OCI-LY7 (cell line): ENCODE results near the gene NF2. TPM values are rescaled to one million over a fixed set of nuclear protein-coding genes. Genes with fewer than 3 reads are reported as not detected.

Experiments
- BruUV-seq: library from RNA; stranded (reverse); fragments of 400-500 nt; replicated peaks from 2 replicates; lab custom pipeline; 2021; lab: Mats Ljungman, UMichigan
- CTCF ChIA-PET: fragments of 300-600 bp; sonication (Branson Sonifier 250); formaldehyde crosslinking; loops from one replicate; lab custom pipeline; 2022; ENCODE audit warnings: antibody characterized with exemption; ENCODE audit not compliant: unreplicated experiment; lab: Charles Lee
- POLR2A ChIA-PET: fragments of 300-600 bp; sonication (Branson Sonifier 250); formaldehyde crosslinking; loops from one replicate; lab custom pipeline; 2022; ENCODE audit warnings: antibody characterized with exemption; lab: Charles Lee
- DNase-seq: peaks from one replicate; pipeline ENCODE4 v3.0.0-alpha.2; 2015; ENCODE audit warnings: low spot score
- H2AFZ ChIP-seq: fragments of 200-600 bp; sonication (generic), shearing (Covaris generic); 2 replicates; pipeline ENCODE4 v1.6.1; 2014; ENCODE audit warnings: mild to moderate bottlenecking, antibody characterized with exemption, low read length, moderate library complexity
- H3K27ac ChIP-seq: fragments of 200-600 bp; sonication (generic); 2 replicates; pipeline ENCODE4 v1.5.1; 2014; ENCODE audit warnings: mixed run types, low read depth, mild to moderate bottlenecking, moderate library complexity, low read length, inconsistent platforms; ENCODE audit not compliant: poor library complexity, severe bottlenecking
- H3K36me3 ChIP-seq: fragments of 200-600 bp; sonication (generic); 2 replicates; pipeline ENCODE4 v1.6.1; 2014; ENCODE audit warnings: mild to moderate bottlenecking, antibody characterized with exemption, low read length, moderate library complexity, mixed read lengths; ENCODE audit not compliant: insufficient read depth
- H3K4me1 ChIP-seq: fragments of 200-600 bp; sonication (generic); 2 replicates; pipeline ENCODE4 v1.5.1; 2014; ENCODE audit warnings: mild to moderate bottlenecking, low read length; ENCODE audit not compliant: insufficient read depth, poor library complexity, severe bottlenecking
- H3K4me2 ChIP-seq: fragments of 200-600 bp; sonication (generic); 2 replicates; pipeline ENCODE4 v1.6.1; 2014; ENCODE audit warnings: mild to moderate bottlenecking, low read length
- H3K4me3 ChIP-seq: fragments of 200-600 bp; sonication (generic); 2 replicates; pipeline ENCODE4 v1.5.1; 2014; ENCODE audit warnings: mild to moderate bottlenecking, low read depth, low read length; ENCODE audit not compliant: poor library complexity, severe bottlenecking
- H3K79me2 ChIP-seq: fragments of 200-600 bp; sonication (generic); 2 replicates; pipeline ENCODE4 v1.6.1; 2016; ENCODE audit warnings: low read depth, mild to moderate bottlenecking, low read length, moderate library complexity, mixed read lengths; ENCODE audit not compliant: insufficient read depth
- H3K9me2 ChIP-seq: fragments of 200-600 bp; sonication (generic); 2 replicates; pipeline ENCODE4 v1.6.1; 2016; ENCODE audit warnings: mild to moderate bottlenecking, low read length, mixed read lengths; ENCODE audit not compliant: insufficient read depth
- H3K9me3 ChIP-seq: fragments of 200-600 bp; sonication (generic); 2 replicates; pipeline ENCODE4 v1.6.1; 2014; ENCODE audit warnings: mild to moderate bottlenecking, mixed run types, low read length, mixed read lengths
- H4K20me1 ChIP-seq: fragments of 200-600 bp; sonication (generic); 2 replicates; pipeline ENCODE4 v1.6.1; 2014; ENCODE audit warnings: mild to moderate bottlenecking, antibody characterized with exemption, low read length, moderate library complexity, mixed read lengths; ENCODE audit not compliant: insufficient read depth
- CTCF ChIP-seq: fragments of 200-600 bp; sonication (generic); conservative IDR thresholded peaks from 2 replicates; pipeline ENCODE4 v1.5.1; 2014; ENCODE audit warnings: mild to moderate bottlenecking, antibody characterized with exemption, low read length, moderate library complexity, mixed read lengths
- EZH2phosphoT487 ChIP-seq: fragments of 200-600 bp; sonication (generic); IDR thresholded peaks from 2 replicates; pipeline ENCODE4 v1.6.1; 2018; ENCODE audit warnings: low read depth, borderline replicate concordance, mild to moderate bottlenecking, mixed run types, antibody characterized with exemption, low read length, moderate library complexity, mixed read lengths
- intact Hi-C: fragments of 100-400 bp; cut with micrococcal nuclease; formaldehyde crosslinking; loops from one replicate; pipeline ENCODE4 v1.10.0; 2022; ENCODE audit not compliant: unreplicated experiment
- total RNA-seq, 2 experiments: library from RNA; depleted of rRNA in 1 of 2; stranded (reverse); fragments of >200 nt in 1 of 2; shearing (Covaris generic) in 1 of 2; gene quantifications; 2 replicates each; pipeline ENCODE4 v1.2.3, GENCODE V29; 2014 to 2022

Gene NF2
- total RNA-seq, 2 experiments from 2014 or later, result 22.2 to 34.8 TPM

- TF ChIP-seq CTCF (no peak), EZH2phosphoT487 (no peak)
- Histone ChIP-seq H3K4me1 (no peaks in the 10 kb centered on the region), H3K4me2 (no peak overlapping the region), H3K27ac (no peak overlapping the region), H3K4me3 (no peak overlapping the region), H2AFZ (no peak overlapping the region), H4K20me1 (no peaks in the 10 kb centered on the region), H3K36me3 (peaks cover 34% of the 10 kb centered on the region; the same call in 1 of the 2 replicates), H3K9me2 (no peaks in the 10 kb centered on the region), H3K9me3 (no peaks in the 10 kb centered on the region), H3K79me2 (no peaks in the 10 kb centered on the region)
- no peak for DNase-seq
- BruUV-seq, result no TSS peak
- ChIA-PET CTCF (no interaction called here), POLR2A (no interaction called here)
- intact Hi-C loops, result no loop called here
Observed at GRCh38 chr22:29668673-29669072, 65.2 kb downstream of the NF2 start.

DNA sequence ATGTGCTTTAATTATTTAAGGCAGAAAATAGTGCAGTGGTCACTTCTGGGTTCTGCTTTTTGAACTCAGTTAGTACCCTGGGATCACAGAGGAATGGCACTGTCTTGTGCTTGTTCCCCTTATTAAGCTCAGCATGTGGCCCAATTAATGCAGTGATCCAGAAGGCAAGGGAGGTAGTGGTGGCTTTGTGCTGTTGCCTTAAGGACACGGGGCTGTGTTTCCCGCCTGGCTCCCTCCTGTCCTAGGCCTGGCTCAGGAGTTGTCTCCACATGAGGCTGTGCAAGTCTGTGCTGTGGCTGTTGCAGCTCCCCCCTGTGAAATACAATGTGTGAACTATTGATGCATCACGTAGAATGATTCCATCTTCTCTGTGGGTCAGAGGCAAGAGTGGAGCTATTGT lies 67.2 kb downstream of the NF2 start:
- H3K36me3 ChIP-seq, result peaks cover 51% of the 10 kb centered on the region; the same call in 1 of the 2 replicates
- H4K20me1 ChIP-seq, result no peaks in the 10 kb centered on the region
- no peak overlapping the region for H3K4me3 ChIP-seq
- H3K4me2 ChIP-seq, result no peak overlapping the region
- H2AFZ ChIP-seq, result no peak overlapping the region
- ChIA-PET POLR2A (interaction anchor here (0.5 kb wide), 1 partner anchor 89 kb away, joined by 4 read pairs; no protein-coding TSS in a partner anchor), CTCF (no interaction called here)
- no peaks in the 10 kb centered on the region for H3K4me1 ChIP-seq
- BruUV-seq, result no TSS peak
- H3K9me2 ChIP-seq, result no peaks in the 10 kb centered on the region
- H3K27ac ChIP-seq, result no peak overlapping the region
- H3K79me2 ChIP-seq, result no peaks in the 10 kb centered on the region
- no peaks in the 10 kb centered on the region for H3K9me3 ChIP-seq
- intact Hi-C loops, result no loop called here
- TF ChIP-seq CTCF (no peak), EZH2phosphoT487 (no peak)
- no peak for DNase-seq

- DNase-seq, result no peak
- Histone ChIP-seq H3K4me2 (no peak overlapping the region), H3K9me3 (no peaks in the 10 kb centered on the region), H3K4me3 (no peak overlapping the region), H3K79me2 (no peaks in the 10 kb centered on the region), H4K20me1 (no peaks in the 10 kb centered on the region), H3K27ac (no peak overlapping the region), H3K9me2 (no peaks in the 10 kb centered on the region), H2AFZ (no peak overlapping the region), H3K36me3 (peaks cover 63% of the 10 kb centered on the region), H3K4me1 (no peaks in the 10 kb centered on the region)
- CTCF ChIA-PET, result no interaction called here
- BruUV-seq, result no TSS peak
- TF ChIP-seq CTCF, result no peak
- TF ChIP-seq EZH2phosphoT487, result no peak
- intact Hi-C loops, result no loop called here
- POLR2A ChIA-PET, result interaction anchor here (0.7 kb wide), 1 partner anchor 334 kb away, joined by 3 read pairs; no protein-coding TSS in a partner anchor
Observed at GRCh38 chr22:29673361-29674066, 70.1 kb downstream of the NF2 start.
